ENCODE data around the gene VAV1. TPM values are rescaled to one million over a fixed set of nuclear protein-coding genes. Genes with fewer than 3 reads are reported as not detected.

VAV1 gene
- total and polyA plus RNA-seq, 10 of the 15 experiments (the other 5 are each of a cell fraction or from before 2014, with no cell fraction given): 1.6 to 76.8 (median 40.7) TPM

DNA sequence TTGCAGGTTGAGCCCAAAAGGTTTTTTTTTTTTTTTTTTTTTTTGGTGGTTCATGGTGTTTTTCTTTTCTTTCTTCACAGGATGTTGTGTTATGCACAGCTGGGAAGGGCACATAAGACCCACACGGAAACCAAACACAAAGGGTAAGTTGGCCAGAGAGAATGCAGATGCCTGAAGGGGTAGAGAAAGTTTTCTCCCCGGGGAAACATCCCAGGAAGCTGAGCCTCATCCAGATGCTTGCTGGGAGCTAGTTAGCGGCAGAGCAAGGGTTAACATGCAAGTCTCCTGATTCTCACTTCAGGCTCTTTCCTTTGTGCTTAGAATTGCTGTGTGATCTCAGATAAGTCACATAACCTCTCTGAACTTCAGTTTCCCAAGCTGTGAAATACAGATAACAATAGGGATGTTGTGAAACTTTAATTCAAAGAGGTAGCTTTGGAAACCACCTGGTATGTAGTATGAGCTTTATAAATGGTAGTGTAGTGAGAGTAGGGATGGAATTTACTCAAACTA, 117.9 kb downstream of the VAV1 start:
- Histone ChIP-seq H3K4me2 (ENCODE audit: control insufficient read depth, insufficient read depth) (no peak overlapping the region), H3K4me1 (ENCODE audit: control insufficient read depth, insufficient read depth, low read length) (peaks cover 20% of the 10 kb centered on the region), H3K36me3 (ENCODE audit: control insufficient read depth in 2 of 2, insufficient read depth in 2 of 2, low read length in 1 of 2) (no peaks in the 10 kb centered on the region), H3K9me3 (replicated peaks; ENCODE audit: control insufficient read depth, insufficient read depth, low read length) (peaks cover under 1% of the 10 kb centered on the region; the same call in 2 of the 3 replicates), H4K20me1 (ENCODE audit: control insufficient read depth, insufficient read depth) (no peaks in the 10 kb centered on the region), H3K4me3 (no peak overlapping the region), H3K27me3 (replicated peaks in 1 of 2; ENCODE audit: control insufficient read depth in 2 of 2, insufficient read depth in 2 of 2, low read length in 1 of 2) (no peaks in the 10 kb centered on the region), H3K79me2 (ENCODE audit: control insufficient read depth, insufficient read depth, low read length) (no peaks in the 10 kb centered on the region), H3K27ac (ENCODE audit: control insufficient read depth, insufficient read depth) (no peak overlapping the region), H3K9ac (ENCODE audit: control insufficient read depth, insufficient read depth, low read length) (no peak overlapping the region), H2AFZ (ENCODE audit: control insufficient read depth, low read depth, low read length) (no peak overlapping the region)
- WGBS (ENCODE audit: insufficient coverage, insufficient replicate concordance, low lambda C conversion rate, missing lambda C conversion rate): 29% methylated on average over 3 of the region's 3 CpGs
- BruUV-seq (replicated peaks): no TSS peak
- ATAC-seq (no peak), DNase-seq (ENCODE audit: low read depth, low spot score) (no peak), FAIRE-seq (no peak)
- intact Hi-C loops (cut with micrococcal nuclease; ENCODE audit: unreplicated experiment) (no loop called here), in situ Hi-C loops (cut with MboI) (no loop called here)
- POLR2A ChIA-PET: interaction anchor here (0.5 to 0.9 kb wide), 5 partner anchors 60 to 1121 kb away, joined by 3 to 5 read pairs (median 4); no protein-coding TSS in a partner anchor
- CTCF ChIA-PET: interaction anchor here (1.0 to 1.1 kb wide), 2 partner anchors 27 to 153 kb away, joined by 3 read pairs; partner anchors contain the start of gene GPR108
- TF ChIP-seq NRF1 (conservative IDR thresholded peaks at IDR 0.05; ENCODE audit: low read depth, low read length): no peak
- TF ChIP-seq BHLHE40 (IDR thresholded peaks at IDR 0.05; ENCODE audit: borderline replicate concordance in 1 of 2, low read depth in 2 of 2, low read length in 1 of 2): no peak
- TF ChIP-seq MTA3 (IDR thresholded peaks at IDR 0.05; ENCODE audit: borderline replicate concordance, low read length): no peak
- SMC1A ChIA-PET (ENCODE audit: uncharacterized antibody, unreplicated experiment): interaction anchor here (0.5 to 1.5 kb wide), 3 partner anchors 8 to 678 kb away, joined by 3 to 4 read pairs (median 3); no protein-coding TSS in a partner anchor
- RAD21 ChIA-PET (ENCODE audit: unreplicated experiment): no interaction called here

DNA sequence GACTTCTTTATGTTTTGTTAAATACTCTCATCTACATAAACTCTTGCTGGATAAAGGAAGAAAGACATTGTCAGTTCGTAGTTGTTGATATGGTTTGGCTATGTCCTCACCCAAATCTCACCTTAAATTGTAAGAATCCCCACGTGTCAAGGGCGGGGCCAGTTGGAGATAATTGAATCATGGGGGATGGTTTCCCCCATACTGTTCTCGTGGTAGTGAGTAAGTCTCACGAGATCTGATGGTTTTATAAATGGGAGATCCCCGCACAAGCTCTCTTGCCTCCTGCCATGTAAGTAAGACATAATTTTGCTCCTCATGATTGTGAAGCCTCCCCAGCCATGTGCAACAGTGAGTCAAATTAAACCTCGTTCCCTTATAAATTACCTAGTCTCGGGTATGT, 118.4 kb downstream of the VAV1 start:
- in situ Hi-C loops (cut with MboI): no loop called here
- ChIA-PET POLR2A (interaction anchor here (0.6 to 0.8 kb wide), 3 partner anchors 8 to 1121 kb away, joined by 3 to 5 read pairs (median 4); no protein-coding TSS in a partner anchor), SMC1A (ENCODE audit: uncharacterized antibody, unreplicated experiment) (interaction anchor here (1.5 kb wide), 1 partner anchor 8 kb away, joined by 4 read pairs; no protein-coding TSS in a partner anchor), CTCF (interaction anchor here (1.0 to 1.1 kb wide), 2 partner anchors 28 to 154 kb away, joined by 3 read pairs; partner anchors contain the start of gene GPR108), RAD21 (ENCODE audit: unreplicated experiment) (interaction anchor here (0.6 kb wide), 1 partner anchor 20 kb away, joined by 7 read pairs; no protein-coding TSS in a partner anchor)
- no peak overlapping the region for H3K9ac ChIP-seq (ENCODE audit: control insufficient read depth, insufficient read depth, low read length)
- BruUV-seq (replicated peaks): no TSS peak
- no peak overlapping the region for H3K4me3 ChIP-seq
- no peak for FAIRE-seq
- no peak overlapping the region for H3K27ac ChIP-seq (ENCODE audit: control insufficient read depth, insufficient read depth)
- H3K27me3 ChIP-seq (replicated peaks in 1 of 2; ENCODE audit: control insufficient read depth in 2 of 2, insufficient read depth in 2 of 2, low read length in 1 of 2): no peaks in the 10 kb centered on the region
- 55% methylated on average over 8 of the region's 8 CpGs for WGBS (ENCODE audit: insufficient coverage, insufficient replicate concordance, low lambda C conversion rate, missing lambda C conversion rate)
- H3K4me1 ChIP-seq (ENCODE audit: control insufficient read depth, insufficient read depth, low read length): peaks cover 20% of the 10 kb centered on the region
- ATAC-seq: no peak
- H4K20me1 ChIP-seq (ENCODE audit: control insufficient read depth, insufficient read depth): no peaks in the 10 kb centered on the region
- intact Hi-C loops (cut with micrococcal nuclease; ENCODE audit: unreplicated experiment): no loop called here
- H3K4me2 ChIP-seq (ENCODE audit: control insufficient read depth, insufficient read depth): no peak overlapping the region
- no peaks in the 10 kb centered on the region for H3K36me3 ChIP-seq (ENCODE audit: control insufficient read depth in 2 of 2, insufficient read depth in 2 of 2, low read length in 1 of 2)
- peaks cover 2% of the 10 kb centered on the region; the same call in 2 of the 3 replicates for H3K9me3 ChIP-seq (replicated peaks; ENCODE audit: control insufficient read depth, insufficient read depth, low read length)
- DNase-seq (ENCODE audit: low read depth, low spot score): no peak
- H2AFZ ChIP-seq (ENCODE audit: control insufficient read depth, low read depth, low read length): no peak overlapping the region
- H3K79me2 ChIP-seq (ENCODE audit: control insufficient read depth, insufficient read depth, low read length): no peaks in the 10 kb centered on the region
- TF ChIP-seq ESRRA (IDR thresholded peaks at IDR 0.05; ENCODE audit: low read length) (no peak), YBX1 (IDR thresholded peaks at IDR 0.05) (no peak), KAT2A (conservative IDR thresholded peaks at IDR 0.05; ENCODE audit: control insufficient read depth, low read depth, low read length) (no peak), USF1 (IDR thresholded peaks at IDR 0.05; ENCODE audit: borderline replicate concordance, extremely low read length, insufficient read depth, low read depth, low read length) (no peak), CREB1 (IDR thresholded peaks at IDR 0.05; ENCODE audit: low read depth) (no peak), EGR1 (IDR thresholded peaks at IDR 0.05; ENCODE audit: borderline replicate concordance in 1 of 2, low read depth in 2 of 2, low read length in 2 of 2) (no peak), GATAD2B (conservative IDR thresholded peaks at IDR 0.05; ENCODE audit: low read depth) (no peak), KLF5 (IDR thresholded peaks at IDR 0.05; ENCODE audit: partially characterized antibody) (no peak), RFX5 (IDR thresholded peaks at IDR 0.05; ENCODE audit: low read depth, low read length) (no peak)
- TF ChIP-seq, protein P1, sequence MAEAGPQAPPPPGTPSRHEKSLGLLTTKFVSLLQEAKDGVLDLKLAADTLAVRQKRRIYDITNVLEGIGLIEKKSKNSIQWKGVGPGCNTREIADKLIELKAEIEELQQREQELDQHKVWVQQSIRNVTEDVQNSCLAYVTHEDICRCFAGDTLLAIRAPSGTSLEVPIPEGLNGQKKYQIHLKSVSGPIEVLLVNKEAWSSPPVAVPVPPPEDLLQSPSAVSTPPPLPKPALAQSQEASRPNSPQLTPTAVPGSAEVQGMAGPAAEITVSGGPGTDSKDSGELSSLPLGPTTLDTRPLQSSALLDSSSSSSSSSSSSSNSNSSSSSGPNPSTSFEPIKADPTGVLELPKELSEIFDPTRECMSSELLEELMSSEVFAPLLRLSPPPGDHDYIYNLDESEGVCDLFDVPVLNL (IDR thresholded peaks at IDR 0.05; ENCODE audit: low read depth, low read length): no peak

All from GM12878 (cell line).